ENCODE data around the gene CELA2A. TPM values are rescaled to one million over a fixed set of nuclear protein-coding genes. Genes with fewer than 3 reads are reported as not detected.
"Not testable (repeated sequence)": the region's sequence is repeated elsewhere in the genome, so short reads cannot be mapped to it uniquely, and the experiment has no call there.

CELA2A gene
- total RNA-seq, 1 experiment from 2014 or later = not detected

- no peaks in the 10 kb centered on the region for H3K79me2 ChIP-seq (ENCODE audit: low read length)
- H3K9ac ChIP-seq (ENCODE audit: low read length) = no peak overlapping the region
- H3K9me2 ChIP-seq (replicated peaks; ENCODE audit: low read length) = no peaks in the 10 kb centered on the region
- no peak overlapping the region for H3K4me3 ChIP-seq (ENCODE audit: low read length)
- POLR2A ChIA-PET (ENCODE audit: unreplicated experiment) = no interaction called here
- H4K20me1 ChIP-seq (ENCODE audit: low read length) = no peaks in the 10 kb centered on the region
- H3K27me3 ChIP-seq (ENCODE audit: low read length) = no peaks in the 10 kb centered on the region
- no peaks in the 10 kb centered on the region for H3K4me1 ChIP-seq (ENCODE audit: insufficient read depth, low read length)
- no peak for TF ChIP-seq EZH2 (IDR thresholded peaks at IDR 0.05; ENCODE audit: low read length, unreplicated experiment)
- TF ChIP-seq, protein P1, sequence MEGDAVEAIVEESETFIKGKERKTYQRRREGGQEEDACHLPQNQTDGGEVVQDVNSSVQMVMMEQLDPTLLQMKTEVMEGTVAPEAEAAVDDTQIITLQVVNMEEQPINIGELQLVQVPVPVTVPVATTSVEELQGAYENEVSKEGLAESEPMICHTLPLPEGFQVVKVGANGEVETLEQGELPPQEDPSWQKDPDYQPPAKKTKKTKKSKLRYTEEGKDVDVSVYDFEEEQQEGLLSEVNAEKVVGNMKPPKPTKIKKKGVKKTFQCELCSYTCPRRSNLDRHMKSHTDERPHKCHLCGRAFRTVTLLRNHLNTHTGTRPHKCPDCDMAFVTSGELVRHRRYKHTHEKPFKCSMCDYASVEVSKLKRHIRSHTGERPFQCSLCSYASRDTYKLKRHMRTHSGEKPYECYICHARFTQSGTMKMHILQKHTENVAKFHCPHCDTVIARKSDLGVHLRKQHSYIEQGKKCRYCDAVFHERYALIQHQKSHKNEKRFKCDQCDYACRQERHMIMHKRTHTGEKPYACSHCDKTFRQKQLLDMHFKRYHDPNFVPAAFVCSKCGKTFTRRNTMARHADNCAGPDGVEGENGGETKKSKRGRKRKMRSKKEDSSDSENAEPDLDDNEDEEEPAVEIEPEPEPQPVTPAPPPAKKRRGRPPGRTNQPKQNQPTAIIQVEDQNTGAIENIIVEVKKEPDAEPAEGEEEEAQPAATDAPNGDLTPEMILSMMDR (conservative IDR thresholded peaks at IDR 0.05; ENCODE audit: low read depth, low read length) = no peak
- H3K4me2 ChIP-seq (ENCODE audit: low read length) = no peak overlapping the region
- intact Hi-C loops (cut with micrococcal nuclease) = no loop called here
- H3K27ac ChIP-seq (ENCODE audit: low read length) = no peak overlapping the region
- H3F3A ChIP-seq (ENCODE audit: low read length, unreplicated experiment) = no peaks in the 10 kb centered on the region
- H2AFZ ChIP-seq (ENCODE audit: low read length) = no peak overlapping the region
- BruUV-seq (replicated peaks) = no TSS peak
- no peak for ATAC-seq
- no peaks in the 10 kb centered on the region for H3K9me3 ChIP-seq (ENCODE audit: low read length)
- no peak for DNase-seq
- H3K36me3 ChIP-seq (ENCODE audit: low read depth, low read length) = no peaks in the 10 kb centered on the region
- CTCF ChIA-PET = no interaction called here
Observed at GRCh38 chr1:15469361-15469760, 12.8 kb downstream of the CELA2A start.

DNA sequence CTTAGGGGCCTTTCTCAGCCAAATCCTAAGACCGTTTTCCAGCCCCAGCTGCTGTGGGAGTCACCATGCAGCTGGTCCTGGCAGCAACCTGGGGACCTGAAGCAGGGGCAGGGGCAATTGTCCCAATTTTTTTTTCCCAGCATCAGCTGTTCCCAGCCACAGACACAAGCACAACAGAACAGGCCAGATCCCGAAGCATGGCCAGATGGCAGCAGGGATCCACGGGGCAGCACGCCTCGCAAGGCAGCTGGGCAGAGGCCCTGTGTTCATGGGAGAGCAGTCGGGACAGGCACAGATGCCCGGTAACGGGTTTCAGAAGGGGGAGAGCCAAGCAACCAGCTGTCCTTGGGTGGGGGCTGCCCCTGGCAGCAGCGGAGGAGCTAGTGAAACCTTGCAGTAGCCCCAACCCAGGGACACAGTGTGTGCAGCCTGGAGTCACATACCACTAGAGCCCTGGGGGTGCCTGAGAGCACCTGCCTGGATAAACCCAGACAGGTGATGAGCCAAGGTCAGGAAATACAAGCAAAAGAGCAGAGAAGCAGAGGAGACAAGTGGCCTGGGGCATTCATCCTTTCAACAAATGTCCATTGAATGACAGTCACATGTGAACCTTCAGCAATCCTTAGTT, 13.4 kb downstream of the CELA2A start:
- H3K9ac ChIP-seq (ENCODE audit: low read length); H3K9me3 ChIP-seq (ENCODE audit: low read length); H3F3A ChIP-seq (ENCODE audit: low read length, unreplicated experiment); H3K9me2 ChIP-seq (replicated peaks; ENCODE audit: low read length); H4K20me1 ChIP-seq (ENCODE audit: low read length); H3K4me1 ChIP-seq (ENCODE audit: insufficient read depth, low read length); H3K4me2 ChIP-seq (ENCODE audit: low read length); H3K27ac ChIP-seq (ENCODE audit: low read length); POLR2A ChIA-PET (ENCODE audit: unreplicated experiment); CTCF ChIA-PET; H3K27me3 ChIP-seq (ENCODE audit: low read length); H2AFZ ChIP-seq (ENCODE audit: low read length); H3K4me3 ChIP-seq (ENCODE audit: low read length); H3K36me3 ChIP-seq (ENCODE audit: low read depth, low read length); BruUV-seq (replicated peaks); ATAC-seq; DNase-seq; H3K79me2 ChIP-seq (ENCODE audit: low read length); intact Hi-C loops (cut with micrococcal nuclease): not testable (repeated sequence)

- H4K20me1 ChIP-seq (ENCODE audit: low read length); H3K9ac ChIP-seq (ENCODE audit: low read length); H2AFZ ChIP-seq (ENCODE audit: low read length); H3K27ac ChIP-seq (ENCODE audit: low read length); H3K9me3 ChIP-seq (ENCODE audit: low read length); H3K79me2 ChIP-seq (ENCODE audit: low read length); H3K36me3 ChIP-seq (ENCODE audit: low read depth, low read length); POLR2A ChIA-PET (ENCODE audit: unreplicated experiment); H3K4me3 ChIP-seq (ENCODE audit: low read length); H3K27me3 ChIP-seq (ENCODE audit: low read length); H3K9me2 ChIP-seq (replicated peaks; ENCODE audit: low read length); intact Hi-C loops (cut with micrococcal nuclease); BruUV-seq (replicated peaks); H3K4me1 ChIP-seq (ENCODE audit: insufficient read depth, low read length); H3K4me2 ChIP-seq (ENCODE audit: low read length); CTCF ChIA-PET; DNase-seq; ATAC-seq; H3F3A ChIP-seq (ENCODE audit: low read length, unreplicated experiment): not testable (repeated sequence)
Observed at GRCh38 chr1:15471067-15471466, 14.5 kb downstream of the CELA2A start.

- H2AFZ ChIP-seq (ENCODE audit: low read length); H3K36me3 ChIP-seq (ENCODE audit: low read depth, low read length); ATAC-seq; DNase-seq; H3F3A ChIP-seq (ENCODE audit: low read length, unreplicated experiment); H3K79me2 ChIP-seq (ENCODE audit: low read length); H3K4me1 ChIP-seq (ENCODE audit: insufficient read depth, low read length); intact Hi-C loops (cut with micrococcal nuclease); H3K9me3 ChIP-seq (ENCODE audit: low read length); H3K27ac ChIP-seq (ENCODE audit: low read length); H4K20me1 ChIP-seq (ENCODE audit: low read length); H3K9me2 ChIP-seq (replicated peaks; ENCODE audit: low read length); CTCF ChIA-PET; H3K9ac ChIP-seq (ENCODE audit: low read length); H3K4me2 ChIP-seq (ENCODE audit: low read length); H3K27me3 ChIP-seq (ENCODE audit: low read length); BruUV-seq (replicated peaks); POLR2A ChIA-PET (ENCODE audit: unreplicated experiment); H3K4me3 ChIP-seq (ENCODE audit: low read length): not testable (repeated sequence)
Observed at GRCh38 chr1:15471723-15472122, 15.2 kb downstream of the CELA2A start.

All from PC-3 (cell line).